Measurements from ENCODE around the gene PHEX. TPM values are rescaled to one million over a fixed set of nuclear protein-coding genes. Genes with fewer than 3 reads are reported as not detected.

The PHEX gene
- total and polyA plus RNA-seq, 7 donors = 0.16 to 0.83 (median 0.71) TPM; not detected in 2

DNA sequence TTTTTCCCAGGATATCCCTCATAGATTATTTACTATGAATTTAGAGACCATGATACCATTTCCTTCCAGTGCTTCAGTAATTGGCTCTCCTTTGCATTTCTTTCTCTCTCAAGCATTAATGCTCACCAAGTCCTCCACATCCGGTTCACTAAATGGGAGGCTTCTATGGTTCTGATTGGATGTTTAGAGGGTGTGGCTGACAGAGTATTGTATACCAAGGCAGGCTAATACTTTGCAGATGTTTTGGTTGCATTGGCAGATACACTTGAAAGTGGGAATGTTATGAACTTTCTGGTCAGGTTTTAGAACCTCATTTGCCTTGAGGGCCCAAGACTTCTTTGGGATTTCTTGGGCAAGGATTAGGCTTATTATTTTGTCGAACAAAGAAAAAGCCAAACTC lies 264.7 kb downstream of the PHEX start:
- intact Hi-C loops (cut with DNase I) = no loop called here
- 90 to 91% methylated on average over 2 of the region's 2 CpGs for WGBS, 2 donors

GRCh38 chrX:22300130-22300529 lies 268.0 kb downstream of the PHEX start:
- Histone ChIP-seq H3K4me3 (no peak overlapping the region), H3K27me3 (no peaks in the 10 kb centered on the region), H3K4me1 (peaks cover 0 to 15% (median 6%) of the 10 kb centered on the region in 4 donors), H3K9me3 (no peaks in the 10 kb centered on the region), H3K27ac (peak overlapping the region in 2 of 4 donors; percentile 31 to 66), H3K36me3 (no peaks in the 10 kb centered on the region)
- 1 to 3% methylated on average over 2 of the region's 2 CpGs for WGBS, 2 donors
- DNase-seq = peak; percentile 65
- intact Hi-C loops (cut with DNase I) = no loop called here
- TF ChIP-seq EP300 (IDR thresholded peaks at IDR 0.05) (no peak), POLR2AphosphoS5 (IDR thresholded peaks at IDR 0.05) (peak in 2 of 4 donors; percentile 11 to 44)

More for the DNA sequence above, 264.7 kb downstream of the PHEX start:
- Histone ChIP-seq H3K27ac (no peak overlapping the region), H3K36me3 (no peaks in the 10 kb centered on the region), H3K4me3 (no peak overlapping the region), H3K27me3 (no peaks in the 10 kb centered on the region), H3K4me1 (peaks cover 0 to 15% (median 6%) of the 10 kb centered on the region in 4 donors), H3K9me3 (no peaks in the 10 kb centered on the region)
- TF ChIP-seq POLR2A (IDR thresholded peaks at IDR 0.05) = no peak
- TF ChIP-seq EP300 (IDR thresholded peaks at IDR 0.05) = no peak
- no peak for TF ChIP-seq POLR2AphosphoS5 (IDR thresholded peaks at IDR 0.05)
- DNase-seq = no peak

Other genes starting within 250 kb of the PHEX start
- 10 to 100 TPM in 3 of 4 donors, 1 to 10 TPM in 1; 9.9 to 15.8 (median 12.7) TPM for gene MBTPS2, start 192.7 kb upstream of the PHEX start, total RNA-seq
- gene MBTPS2, start 192.7 kb upstream of the PHEX start, polyA plus RNA-seq = 1 to 10 TPM in 2 of 3 donors, under 1 TPM in 1; under 0.01 to 4.3 (median 1.2) TPM
- 1 to 10 TPM; 2.1 to 4.2 (median 3.0) TPM for gene YY2, start 176.3 kb upstream of the PHEX start, total RNA-seq
- under 1 TPM in 1 of 3 donors, not detected in 2; 0.77 TPM for gene YY2, start 176.3 kb upstream of the PHEX start, polyA plus RNA-seq
- gene SMS, start 91.6 kb upstream of the PHEX start, total RNA-seq = 10 to 100 TPM; 62.6 to 84.5 (median 70.0) TPM
- 10 to 100 TPM; 64.3 to 65.8 (median 64.5) TPM for gene SMS, start 91.6 kb upstream of the PHEX start, polyA plus RNA-seq
- not detected for gene CBLL2, start 240.6 kb downstream of the PHEX start, total RNA-seq
- gene CBLL2, start 240.6 kb downstream of the PHEX start, polyA plus RNA-seq = not detected

All from sigmoid colon (tissue), 7 donors.